Measurements from ENCODE around the gene C2orf49.

DNA sequence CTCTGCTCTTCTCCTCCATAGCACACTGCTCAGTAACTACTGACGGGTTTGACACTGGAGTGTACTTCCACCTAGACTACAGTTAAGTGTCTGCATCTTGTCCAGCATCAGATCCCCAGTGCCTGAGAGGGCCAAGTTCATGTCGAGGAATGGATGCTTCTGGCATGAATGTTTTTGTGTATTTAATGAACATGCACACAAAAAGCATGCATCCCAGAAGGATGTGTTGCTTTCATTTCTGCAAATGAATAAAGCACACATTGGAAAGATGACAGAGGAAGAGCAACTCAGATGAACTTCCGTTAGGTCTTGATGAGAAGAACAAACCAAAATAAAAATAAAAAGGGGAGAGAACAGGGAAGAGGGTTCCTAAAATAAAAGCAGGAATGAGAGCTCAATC, 27.9 kb downstream of the C2orf49 start:
- TF ChIP-seq, protein P1, sequence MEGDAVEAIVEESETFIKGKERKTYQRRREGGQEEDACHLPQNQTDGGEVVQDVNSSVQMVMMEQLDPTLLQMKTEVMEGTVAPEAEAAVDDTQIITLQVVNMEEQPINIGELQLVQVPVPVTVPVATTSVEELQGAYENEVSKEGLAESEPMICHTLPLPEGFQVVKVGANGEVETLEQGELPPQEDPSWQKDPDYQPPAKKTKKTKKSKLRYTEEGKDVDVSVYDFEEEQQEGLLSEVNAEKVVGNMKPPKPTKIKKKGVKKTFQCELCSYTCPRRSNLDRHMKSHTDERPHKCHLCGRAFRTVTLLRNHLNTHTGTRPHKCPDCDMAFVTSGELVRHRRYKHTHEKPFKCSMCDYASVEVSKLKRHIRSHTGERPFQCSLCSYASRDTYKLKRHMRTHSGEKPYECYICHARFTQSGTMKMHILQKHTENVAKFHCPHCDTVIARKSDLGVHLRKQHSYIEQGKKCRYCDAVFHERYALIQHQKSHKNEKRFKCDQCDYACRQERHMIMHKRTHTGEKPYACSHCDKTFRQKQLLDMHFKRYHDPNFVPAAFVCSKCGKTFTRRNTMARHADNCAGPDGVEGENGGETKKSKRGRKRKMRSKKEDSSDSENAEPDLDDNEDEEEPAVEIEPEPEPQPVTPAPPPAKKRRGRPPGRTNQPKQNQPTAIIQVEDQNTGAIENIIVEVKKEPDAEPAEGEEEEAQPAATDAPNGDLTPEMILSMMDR (IDR thresholded peaks at IDR 0.05; ENCODE audit: poor library complexity), result no peak
- no peak for TF ChIP-seq EZH2 (IDR thresholded peaks at IDR 0.05; ENCODE audit: borderline replicate concordance)

Data from hepatocyte (in vitro differentiated cells).